K562 treated with DMSO at 1 percent for 24 hours (cell line): ENCODE data around the gene CNTN3. TPM values are rescaled to one million over a fixed set of nuclear protein-coding genes. Genes with fewer than 3 reads are reported as not detected.

ENCODE experiments used
- total RNA-seq: library from RNA; unstranded; fragments of 300-600 nt; gene quantifications from 2 replicates; pipeline ENCODE4 v1.2.3, GENCODE V29; 2022; ENCODE audit warnings: low read depth; ENCODE audit not compliant: insufficient read depth

Gene CNTN3
- total RNA-seq: not detected in 2 replicates

GRCh38 chr3:74614107-74614967, at the start of gene CNTN3:
Gene CNTN3 (minus strand): TSS chr3:74614659. CDS start chr3:74521112, 93,547 bp downstream.

